IMR-90 (cell line): ENCODE results near the gene DEFB114. TPM values are rescaled to one million over a fixed set of nuclear protein-coding genes. Genes with fewer than 3 reads are reported as not detected.

Experiments used
- ATAC-seq: fragments of 200-7000 bp; cut with Tn5 transposase; 2 replicates; pipeline ENCODE4 v1.9.1; 2020; ENCODE audit warnings: low read depth, mild to moderate bottlenecking, moderate library complexity
- BruUV-seq: library from RNA; stranded (reverse); fragments of 400-500 nt; replicated peaks from 2 replicates; lab custom pipeline; 2021; lab: Mats Ljungman, UMichigan
- CTCF ChIA-PET: fragments of 300-600 bp; formaldehyde crosslinking; extraction: SDS; loops from one replicate; lab custom pipeline; 2021; ENCODE audit warnings: antibody characterized with exemption; lab: Yijun Ruan, JAX
- POLR2A ChIA-PET: fragments of 300-600 bp; sonication (Branson Sonifier 250); formaldehyde crosslinking; loops from one replicate; lab custom pipeline; 2022; ENCODE audit warnings: antibody characterized with exemption; ENCODE audit not compliant: unreplicated experiment; lab: Charles Lee
- DNase-seq: peaks from one replicate; pipeline ENCODE4 v3.0.0; 2013
- H2AFZ ChIP-seq: replicated peaks from 2 replicates; pipeline ENCODE3; 2013; ENCODE audit warnings: low read length, mild to moderate bottlenecking; ENCODE audit not compliant: poor library complexity
- H2AK5ac ChIP-seq: 2 replicates; pipeline ENCODE4 v1.6.1; 2013; ENCODE audit warnings: low read depth, low read length, inconsistent platforms
- H2AK9ac ChIP-seq: replicated peaks from 2 replicates; pipeline ENCODE3; 2013; ENCODE audit warnings: mild to moderate bottlenecking, low read depth, low read length, moderate library complexity; ENCODE audit not compliant: poor library complexity
- H2BK120ac ChIP-seq: 2 replicates; pipeline ENCODE4 v1.6.1; 2013; ENCODE audit warnings: low read depth, low read length, inconsistent platforms
- H2BK15ac ChIP-seq: 3 replicates; pipeline ENCODE4 v1.6.1; 2013; ENCODE audit warnings: low read depth, low read length, inconsistent platforms
- H2BK20ac ChIP-seq: 2 replicates; pipeline ENCODE4 v1.6.1; 2013; ENCODE audit warnings: low read depth, mild to moderate bottlenecking, inconsistent platforms, low read length, moderate library complexity
- H2BK5ac ChIP-seq: 2 replicates; pipeline ENCODE4 v1.6.1; 2013; ENCODE audit warnings: mild to moderate bottlenecking, low read depth, low read length, inconsistent platforms; ENCODE audit not compliant: poor library complexity, severe bottlenecking
- H3K14ac ChIP-seq: replicated peaks from 2 replicates; pipeline ENCODE4 v1.6.1; 2013; ENCODE audit warnings: low read depth, low read length, inconsistent platforms
- H3K18ac ChIP-seq: 2 replicates; pipeline ENCODE4 v1.6.1; 2013; ENCODE audit warnings: low read depth, low read length, control low read depth
- H3K23ac ChIP-seq: 2 replicates; pipeline ENCODE4 v1.6.1; 2013; ENCODE audit warnings: low read depth, low read length, inconsistent platforms
- H3K27ac ChIP-seq: 2 replicates; pipeline ENCODE4 v1.5.1; 2013; ENCODE audit warnings: mild to moderate bottlenecking, control low read depth, low read length; ENCODE audit not compliant: insufficient read depth
- H3K27me3 ChIP-seq: 2 replicates; pipeline ENCODE4 v1.6.1; 2013; ENCODE audit warnings: low read length; ENCODE audit not compliant: control insufficient read depth, insufficient read depth
- H3K36me3 ChIP-seq: 2 replicates; pipeline ENCODE4 v1.6.1; 2013; ENCODE audit warnings: low read length, mixed read lengths; ENCODE audit not compliant: control insufficient read depth, insufficient read depth
- H3K4ac ChIP-seq: 2 replicates; pipeline ENCODE4 v1.6.1; 2013; ENCODE audit warnings: low read depth, low read length, inconsistent platforms
- H3K4me1 ChIP-seq: 2 replicates; pipeline ENCODE4 v1.6.1; 2013; ENCODE audit warnings: low read length, mixed read lengths; ENCODE audit not compliant: control insufficient read depth, insufficient read depth
- H3K4me2 ChIP-seq: 2 replicates; pipeline ENCODE4 v1.6.1; 2013; ENCODE audit warnings: low read depth, mild to moderate bottlenecking, control low read depth, low read length, moderate library complexity
- H3K4me3 ChIP-seq: 2 replicates; pipeline ENCODE4 v1.5.1; 2013; ENCODE audit warnings: low read depth, mild to moderate bottlenecking, control low read depth, low read length, moderate library complexity; ENCODE audit not compliant: insufficient read depth
- H3K56ac ChIP-seq: 2 replicates; pipeline ENCODE4 v1.6.1; 2013; ENCODE audit warnings: low read length, inconsistent platforms; ENCODE audit not compliant: insufficient read depth; ENCODE audit errors: extremely low read depth
- H3K79me1 ChIP-seq, 2 experiments: 2 replicates each; pipeline ENCODE4 v1.6.1; 2013; ENCODE audit warnings: low read length in 2 of 2, inconsistent platforms in 1 of 2, low read depth in 1 of 2
- H3K9ac ChIP-seq: 2 replicates; pipeline ENCODE4 v1.6.1; 2013; ENCODE audit warnings: low read depth, low read length, control low read depth
- H3K9me1 ChIP-seq: 2 replicates; pipeline ENCODE4 v1.6.1; 2013; ENCODE audit warnings: low read length, inconsistent platforms; ENCODE audit not compliant: insufficient read depth
- H3K9me3 ChIP-seq: 2 replicates; pipeline ENCODE4 v1.6.1; 2013; ENCODE audit warnings: low read length; ENCODE audit not compliant: control insufficient read depth, insufficient read depth
- H4K20me1 ChIP-seq: 2 replicates; pipeline ENCODE4 v1.6.1; 2013; ENCODE audit warnings: low read length, inconsistent platforms; ENCODE audit not compliant: insufficient read depth
- H4K5ac ChIP-seq: 2 replicates; pipeline ENCODE4 v1.6.1; 2013; ENCODE audit warnings: mild to moderate bottlenecking, low read depth, low read length, control low read depth
- H4K8ac ChIP-seq, 2 experiments: 2 replicates each; pipeline ENCODE4 v1.6.1; 2013; ENCODE audit warnings: low read depth in 2 of 2, low read length in 2 of 2, control low read depth in 1 of 2, inconsistent platforms in 1 of 2
- H4K91ac ChIP-seq: 2 replicates; pipeline ENCODE4 v1.6.1; 2013; ENCODE audit warnings: low read depth, low read length, inconsistent platforms; ENCODE audit not compliant: insufficient read depth
- MAFK ChIP-seq: IDR thresholded peaks from 2 replicates; pipeline ENCODE4 v1.6.1; 2012; ENCODE audit warnings: low read depth, low read length, improper control_type of control experiment
- POLR2A ChIP-seq: IDR thresholded peaks from 2 replicates; pipeline ENCODE4 v1.6.1; 2012; ENCODE audit warnings: mild to moderate bottlenecking, low read depth, low read length
- WGBS, 2 experiments: methylation state at CpG; one replicate each; pipeline versions ENCODE4 v1.1.5 to v1.1.7; 2013; ENCODE audit warnings: missing lambda C conversion rate in 2 of 2; ENCODE audit not compliant: insufficient read length in 1 of 2; ENCODE audit errors: extremely low coverage in 2 of 2; 5-methylcytosine and 5-hydroxymethylcytosine counted together
- dilution Hi-C: fragments of 300-500 bp; cut with HindIII; formaldehyde crosslinking; loops from one replicate; pipeline ENCODE4 v1.14.3; 2018; ENCODE audit warnings: low sequenced_read_pairs; ENCODE audit not compliant: unreplicated experiment
- in situ Hi-C: fragments of 300-500 bp; cut with MboI; formaldehyde crosslinking; loops from 3 replicates; pipeline ENCODE4 v1.14.3; 2019; ENCODE audit warnings: low sequenced_read_pairs, inconsistent platforms, mixed read lengths
- intact Hi-C: fragments of 100-400 bp; cut with micrococcal nuclease; formaldehyde crosslinking; loops from 2 replicates; pipeline ENCODE4 v1.10.0; 2022
- polyA plus RNA-seq, 3 experiments: library from polyadenylated mRNA; depleted of rRNA; stranded (reverse); fragments of >200 nt; gene quantifications; 2 replicates each; pipeline ENCODE4 v1.2.3, GENCODE V29; 2012; ENCODE audit warnings: low replicate concordance in 1 of 3
- total RNA-seq: library from RNA; depleted of rRNA; stranded (reverse); fragments of >200 nt; gene quantifications from 2 replicates; pipeline ENCODE4 v1.2.3, GENCODE V29; 2012

The DEFB114 gene
- total and polyA plus RNA-seq, 2 of the 4 experiments (the other 2 are of a cell fraction) = not detected

- H3K4ac ChIP-seq = no peak overlapping the region
- H3K9ac ChIP-seq = no peak overlapping the region
- intact Hi-C loops (no loop called here), in situ Hi-C loops (no loop called here), dilution Hi-C loops (no loop called here)
- no peak for DNase-seq
- H4K5ac ChIP-seq = no peak overlapping the region
- no peak overlapping the region for H2AK5ac ChIP-seq
- no peak for ATAC-seq
- no peak overlapping the region for H2BK120ac ChIP-seq
- no peak overlapping the region for H4K91ac ChIP-seq
- H3K23ac ChIP-seq = no peak overlapping the region
- H2BK15ac ChIP-seq = no peak overlapping the region
- H3K56ac ChIP-seq = no peak overlapping the region
- no peak overlapping the region for H3K27ac ChIP-seq
- TF ChIP-seq POLR2A (no peak), MAFK (peak; percentile 34; the same call in 1 of the 2 replicates)
- no peaks in the 10 kb centered on the region for H3K9me1 ChIP-seq
- ChIA-PET POLR2A (no interaction called here), CTCF (no interaction called here)
- no peaks in the 10 kb centered on the region for H3K9me3 ChIP-seq
- no peaks in the 10 kb centered on the region for H3K36me3 ChIP-seq
- no peak overlapping the region for H2BK5ac ChIP-seq
- no peaks in the 10 kb centered on the region for H3K4me1 ChIP-seq
- H3K79me1 ChIP-seq = no peaks in the 10 kb centered on the region
- no peaks in the 10 kb centered on the region for H4K20me1 ChIP-seq
- no peak overlapping the region for H2BK20ac ChIP-seq
- H2AFZ ChIP-seq = no peak overlapping the region
- no CpG with 5 or more reads among the region's 2 CpGs for WGBS, 2 experiments
- H3K27me3 ChIP-seq = no peaks in the 10 kb centered on the region
- H3K18ac ChIP-seq = no peak overlapping the region
- BruUV-seq = no TSS peak
- H3K4me2 ChIP-seq = no peak overlapping the region
- H4K8ac ChIP-seq = no peak overlapping the region
- H3K4me3 ChIP-seq = no peak overlapping the region
- H3K14ac ChIP-seq = no peak overlapping the region
- no peak overlapping the region for H2AK9ac ChIP-seq
These were observed 26.9 kb downstream of the DEFB114 start for GRCh38 chr6:49937017-49937416.
